Stimulated activated naive CD8-positive, alpha-beta T cell treated with anti-CD3 and anti-CD28 coated beads, Interleukin-15, amount 100 ng/mL, for 72 hours (primary cell): ENCODE measurements around the gene NANOS2.

Experiments
- ATAC-seq: fragments of 150-1000 bp; cut with Tn5 transposase; 2 replicates; pipeline ENCODE4 v1.10.0; 2021; ENCODE audit warnings: mild to moderate bottlenecking, moderate library complexity
- DNase-seq, 2 donors: peaks; one replicate each; pipeline ENCODE4 v3.0.0; 2021 to 2022
- H3K27ac Mint-ChIP-seq, 2 donors: one replicate each; pipeline ENCODE4 v1.8.0; 2022; ENCODE audit warnings: mild to moderate bottlenecking in 2 of 2, mixed read lengths in 2 of 2, moderate library complexity in 2 of 2
- H3K27me3 Mint-ChIP-seq: one replicate; pipeline ENCODE4 v1.8.0; 2022; ENCODE audit warnings: mixed read lengths
- H3K4me1 Mint-ChIP-seq: one replicate; pipeline ENCODE4 v1.8.0; 2022; ENCODE audit warnings: mild to moderate bottlenecking, mixed read lengths
- H3K4me3 Mint-ChIP-seq, 2 donors: one replicate each; pipeline ENCODE4 v1.8.0; 2022; ENCODE audit warnings: mild to moderate bottlenecking in 2 of 2, mixed read lengths in 2 of 2, moderate library complexity in 1 of 2
- H3K9me3 Mint-ChIP-seq, 2 donors: one replicate each; pipeline ENCODE4 v1.8.0; 2022; ENCODE audit warnings: mixed read lengths in 2 of 2

NANOS2 gene

DNA sequence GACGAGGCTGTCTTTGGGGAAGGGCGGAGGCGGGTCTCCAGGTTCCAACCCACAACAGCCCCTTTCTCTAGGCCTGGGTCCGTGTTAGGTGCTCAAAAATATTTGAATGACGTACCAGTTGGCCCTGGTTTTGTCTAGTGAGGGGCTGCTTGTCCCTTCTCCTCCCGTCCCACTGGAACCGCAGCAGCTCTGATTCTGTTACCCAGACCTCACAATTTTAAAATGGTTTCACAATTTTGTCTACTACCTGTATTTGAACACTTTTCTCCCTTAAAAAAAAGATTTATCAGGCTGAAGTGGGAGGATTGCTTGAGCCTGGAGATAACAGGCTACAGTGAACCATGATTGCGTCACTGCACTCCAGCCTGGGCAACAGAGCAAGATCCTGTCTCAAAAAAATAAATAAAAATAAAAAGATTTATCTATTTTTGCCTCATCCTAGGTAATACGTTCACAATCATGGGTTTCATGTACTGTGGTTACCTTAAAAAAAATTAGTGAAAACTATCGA lies 27.3 kb downstream of the NANOS2 start:
- Mint-ChIP-seq H3K27me3 (no peaks in the 10 kb centered on the region), H3K4me1 (peaks cover 28% of the 10 kb centered on the region), H3K9me3 (no peaks in the 10 kb centered on the region), H3K27ac (peak overlapping the region; percentile 90 to 99), H3K4me3 (peak overlapping the region; percentile 91 to 92)
- ATAC-seq (no peak), DNase-seq (no peak)

DNA sequence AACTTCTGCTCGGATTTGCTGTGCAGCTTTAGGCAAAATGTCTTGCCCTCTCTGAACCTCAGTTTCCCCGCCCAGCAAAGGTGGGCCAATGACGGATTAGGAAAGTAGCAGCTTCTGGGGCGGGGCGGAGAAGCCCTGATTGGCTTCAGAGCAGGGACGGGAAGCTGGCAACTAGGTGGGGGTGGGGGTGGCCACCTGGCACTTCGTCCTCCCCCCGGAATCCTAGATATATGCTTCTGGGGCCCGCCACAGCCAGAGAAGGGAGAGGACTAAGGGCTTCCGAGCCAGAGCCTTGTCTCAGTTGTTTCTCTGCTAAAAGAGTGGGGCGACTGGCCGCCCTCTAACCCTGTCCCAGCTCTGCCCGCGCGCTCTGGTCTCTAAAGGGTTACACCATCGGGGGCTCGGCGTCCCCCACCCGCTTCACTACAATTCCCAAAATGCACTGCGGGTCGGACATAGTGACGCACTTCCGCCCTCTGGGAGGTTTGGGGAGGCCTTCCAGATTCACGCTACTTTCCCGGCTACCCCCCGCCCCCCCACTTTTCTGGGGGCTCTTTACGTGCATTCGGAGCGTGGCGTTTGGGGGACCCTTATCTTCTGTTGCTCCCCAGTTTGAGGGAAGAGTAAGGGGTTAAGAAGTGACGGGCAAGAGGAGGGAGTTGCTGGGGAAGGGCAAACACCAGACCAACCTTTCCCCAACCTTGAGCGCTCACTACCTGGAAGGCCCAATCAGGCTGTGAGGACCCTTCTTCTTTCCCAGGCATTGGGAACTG lies 28.0 kb downstream of the NANOS2 start:
- Mint-ChIP-seq H3K4me3 (peak overlapping the region; percentile 91 to 92), H3K27ac (peak overlapping the region; percentile 90 to 99), H3K4me1 (peaks cover 34% of the 10 kb centered on the region), H3K9me3 (no peaks in the 10 kb centered on the region), H3K27me3 (no peaks in the 10 kb centered on the region)
- DNase-seq (peak; percentile 89 to 94), ATAC-seq (peak; percentile 86)

DNA sequence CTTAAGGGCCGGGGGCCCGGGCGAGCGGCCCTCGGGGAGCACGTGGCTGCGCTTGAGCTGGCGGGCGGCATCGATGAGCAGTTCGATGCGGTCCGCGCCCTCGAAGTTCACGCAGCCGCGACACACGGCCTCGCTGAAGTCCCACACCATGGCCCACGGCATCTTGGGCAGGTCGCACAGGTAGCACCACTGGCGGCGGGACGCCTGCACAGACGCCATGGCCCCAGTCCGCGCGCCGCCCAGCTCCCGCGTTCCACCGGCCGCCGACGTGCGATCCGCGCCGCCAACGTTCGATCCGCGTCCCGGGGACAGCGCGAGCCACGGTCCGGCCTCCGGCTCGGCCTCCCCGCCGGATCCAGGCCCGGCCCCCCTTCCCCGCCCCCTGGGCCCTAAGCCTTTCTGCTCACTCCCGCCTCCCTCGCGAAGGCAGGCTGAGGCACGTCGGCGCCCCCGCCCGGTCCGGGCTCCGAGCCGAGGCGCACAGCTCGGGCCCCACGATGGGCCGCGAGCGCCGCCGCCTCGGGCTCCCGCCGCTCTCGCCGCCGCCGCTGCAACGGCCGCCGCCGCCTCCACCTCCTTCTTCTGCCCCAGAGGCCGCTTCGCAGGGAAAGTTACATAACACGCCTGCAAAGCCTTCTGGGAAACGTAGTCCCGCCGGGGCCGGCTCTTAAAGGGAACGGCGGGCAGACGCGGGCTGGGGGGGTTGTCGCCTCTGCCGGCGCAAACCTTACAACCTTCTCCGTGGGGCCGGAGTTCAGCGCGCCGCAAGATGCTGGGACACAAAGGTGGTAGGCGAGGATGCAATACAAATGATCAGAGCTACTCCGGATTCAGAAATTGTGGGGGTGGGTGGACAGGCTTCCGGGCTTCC lies 28.8 kb downstream of the NANOS2 start, which contains the start of gene IRF2BP1:
IRF2BP1 (minus strand) TSS at position 586 of the 871 bp plus-strand sequence; CDS start at position 219, 367 bp downstream.
- peak; percentile 91 for DNase-seq
- Mint-ChIP-seq H3K4me1 (peaks cover 42% of the 10 kb centered on the region), H3K9me3 (no peaks in the 10 kb centered on the region), H3K4me3 (peak within 1 kb of the TSS; percentile 91 to 92), H3K27me3 (no peaks in the 10 kb centered on the region), H3K27ac (peak within 1 kb of the TSS; percentile 90 to 99)
- ATAC-seq, result peak; percentile 81

DNA sequence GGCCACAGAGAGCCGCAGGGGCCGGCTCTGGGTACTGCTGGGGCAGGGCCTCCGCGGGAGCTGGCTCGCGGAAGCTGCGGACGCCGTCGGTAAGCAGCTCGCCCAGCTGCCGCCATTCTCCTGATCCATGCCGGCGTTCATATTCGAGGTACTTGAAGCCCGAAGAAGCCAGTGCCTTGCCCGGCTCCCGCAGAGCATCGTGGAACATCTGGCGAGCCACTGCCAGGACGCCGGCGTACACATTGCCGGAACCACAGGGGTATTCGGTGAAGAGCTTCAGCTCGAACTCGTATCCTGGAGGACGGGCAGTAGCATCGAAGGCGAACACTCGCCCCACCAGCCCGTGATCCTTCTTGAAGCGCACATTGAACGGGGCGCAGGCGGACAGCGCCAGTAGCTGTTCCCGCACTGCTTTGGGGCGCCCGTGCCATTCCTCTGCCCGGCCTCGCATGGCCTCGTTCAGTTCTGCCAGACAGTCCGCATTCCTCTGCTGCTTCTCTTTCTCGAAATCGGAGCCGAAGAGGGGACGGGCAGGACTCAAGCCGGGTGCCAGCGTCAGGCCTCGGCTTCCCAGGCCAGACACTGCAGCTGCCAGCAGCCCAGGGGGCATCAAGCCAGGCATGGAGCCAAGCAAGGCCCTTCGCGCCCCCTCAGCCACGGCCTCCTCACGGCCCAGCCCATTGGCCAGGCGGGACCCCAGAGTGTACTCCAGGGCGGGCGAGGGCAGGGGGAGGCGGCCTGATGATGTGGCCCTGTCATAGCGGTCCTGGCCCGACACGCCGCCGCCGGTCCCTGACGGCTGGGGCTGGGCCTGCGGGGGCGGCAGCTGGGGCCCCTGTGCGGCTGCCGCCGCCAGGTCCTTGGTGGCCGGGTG lies 29.7 kb downstream of the NANOS2 start:
- H3K9me3 Mint-ChIP-seq, result no peaks in the 10 kb centered on the region
- H3K4me3 Mint-ChIP-seq, result peak overlapping the region; percentile 55 to 92
- H3K27ac Mint-ChIP-seq, result no peak overlapping the region
- H3K27me3 Mint-ChIP-seq, result no peaks in the 10 kb centered on the region
- ATAC-seq (peak; percentile 2), DNase-seq (peak; percentile 52 to 53)
- peaks cover 42% of the 10 kb centered on the region for H3K4me1 Mint-ChIP-seq

DNA sequence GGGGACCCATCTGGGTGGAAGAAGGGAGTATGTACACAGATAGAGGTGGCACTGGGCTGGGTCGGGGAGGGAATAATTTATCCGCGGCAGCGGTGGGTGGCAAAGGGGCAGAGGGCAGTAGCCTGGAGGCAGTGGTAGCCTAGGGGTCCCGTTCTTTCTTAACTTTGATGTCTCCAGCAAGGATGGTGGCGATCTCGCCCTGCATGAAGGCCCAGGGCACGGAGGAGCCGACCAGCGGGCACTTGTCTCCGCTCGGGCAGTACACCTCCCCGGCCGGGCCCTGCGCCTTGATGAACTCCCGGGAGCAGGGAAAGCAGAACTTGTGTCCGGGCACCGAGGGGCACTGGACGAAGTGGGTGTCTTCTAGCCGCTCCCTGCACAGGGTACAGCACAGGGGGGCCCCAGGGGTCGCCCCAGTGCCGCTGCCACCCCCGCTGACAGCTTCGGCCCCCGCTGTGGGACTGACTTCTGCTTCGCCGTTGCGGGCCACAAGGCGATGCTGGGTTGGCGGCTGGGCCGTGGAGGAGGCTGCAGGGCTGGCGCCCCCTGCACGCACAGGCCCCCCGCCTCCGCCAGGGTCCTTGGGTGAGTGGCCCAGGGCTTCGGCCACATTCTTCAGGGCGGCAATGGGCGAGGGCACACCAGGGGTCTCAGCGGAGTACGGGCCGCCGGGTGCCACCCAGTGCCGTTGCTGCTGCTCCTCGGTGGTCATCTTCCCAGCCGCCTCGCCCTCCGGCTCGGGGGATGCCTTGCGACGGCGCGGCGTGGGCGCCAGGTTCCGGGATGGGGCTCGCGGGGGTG lies 30.5 kb downstream of the NANOS2 start:
- H3K4me1 Mint-ChIP-seq, result peaks cover 42% of the 10 kb centered on the region
- peak overlapping the region; percentile 46 to 69 for H3K4me3 Mint-ChIP-seq
- H3K27ac Mint-ChIP-seq, result no peak overlapping the region
- no peak for DNase-seq
- ATAC-seq, result no peak
- no peaks in the 10 kb centered on the region for H3K27me3 Mint-ChIP-seq
- H3K9me3 Mint-ChIP-seq, result no peaks in the 10 kb centered on the region

DNA sequence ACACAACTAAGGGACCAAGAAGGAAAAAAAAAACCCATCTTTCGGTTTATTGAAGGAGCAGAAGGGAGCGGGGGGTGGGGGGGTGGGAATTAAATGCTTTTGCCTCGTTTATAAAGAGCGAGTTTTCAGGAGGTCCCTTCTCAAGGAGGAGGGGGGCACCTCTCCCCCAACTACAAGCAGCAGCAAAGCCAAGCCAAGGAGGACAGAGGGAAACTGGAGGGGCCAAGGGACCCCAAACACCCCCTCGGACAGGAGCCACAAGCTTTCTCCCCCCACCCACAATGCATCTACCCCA lies 31.0 kb downstream of the NANOS2 start:
- Mint-ChIP-seq H3K4me1 (peaks cover 44% of the 10 kb centered on the region), H3K27ac (peak overlapping the region in 1 of 2 donors; percentile 87), H3K27me3 (peaks cover 4% of the 10 kb centered on the region), H3K9me3 (no peaks in the 10 kb centered on the region), H3K4me3 (peak overlapping the region; percentile 69 to 82)
- no peak for DNase-seq
- no peak for ATAC-seq

DNA sequence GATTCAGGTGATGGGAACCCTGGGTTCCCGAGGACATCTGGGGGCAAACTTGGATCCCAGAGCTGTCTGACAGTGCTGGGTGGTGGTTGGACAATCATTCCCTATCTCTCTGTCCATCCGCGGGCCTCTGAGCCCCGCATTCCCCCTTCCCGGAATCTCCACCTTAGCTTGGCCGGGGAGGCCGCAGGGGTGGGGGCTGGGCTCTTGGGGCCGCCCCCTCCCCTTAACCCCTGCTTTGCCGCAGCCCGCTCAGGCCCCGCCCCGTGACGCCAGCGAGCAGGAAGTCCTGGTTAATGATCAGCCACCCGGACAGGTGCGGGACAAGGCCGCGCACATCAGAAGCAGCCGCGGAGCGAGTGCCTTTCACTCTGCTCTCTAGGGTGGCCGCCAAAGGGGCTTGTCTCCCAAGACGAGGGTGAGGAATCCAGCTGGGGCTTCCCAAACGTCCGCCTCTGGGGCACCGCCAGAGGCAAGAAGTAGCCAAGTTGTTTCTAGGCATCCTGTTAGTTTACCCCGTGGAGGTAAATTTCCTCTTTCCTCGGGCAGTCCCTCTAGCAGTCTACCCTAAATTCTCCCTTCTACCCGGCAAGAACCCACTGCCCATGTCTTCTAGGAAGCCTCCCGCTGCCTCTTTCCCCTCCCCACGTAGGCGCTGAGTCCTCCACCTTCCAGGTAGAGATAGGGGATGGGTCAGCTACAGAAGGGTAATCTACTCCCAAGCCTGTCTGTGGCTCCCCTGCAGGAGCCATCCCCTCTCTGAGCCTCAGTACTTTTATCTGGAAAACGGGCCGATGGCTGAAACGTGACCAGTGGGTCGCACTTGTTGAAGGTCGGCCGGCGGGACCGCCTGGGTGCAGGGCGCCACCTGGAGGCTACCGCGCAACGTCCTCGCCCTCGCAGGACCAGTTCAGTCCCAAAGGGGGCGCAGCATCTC lies 31.7 kb downstream of the NANOS2 start:
- peaks cover 50% of the 10 kb centered on the region for H3K4me1 Mint-ChIP-seq
- DNase-seq (peak; percentile 86 to 87), ATAC-seq (no peak)
- H3K27me3 Mint-ChIP-seq, result peaks cover 10% of the 10 kb centered on the region
- no peaks in the 10 kb centered on the region for H3K9me3 Mint-ChIP-seq
- H3K27ac Mint-ChIP-seq, result peak overlapping the region in 1 of 2 donors; percentile 87
- peak overlapping the region; percentile 69 to 82 for H3K4me3 Mint-ChIP-seq

DNA sequence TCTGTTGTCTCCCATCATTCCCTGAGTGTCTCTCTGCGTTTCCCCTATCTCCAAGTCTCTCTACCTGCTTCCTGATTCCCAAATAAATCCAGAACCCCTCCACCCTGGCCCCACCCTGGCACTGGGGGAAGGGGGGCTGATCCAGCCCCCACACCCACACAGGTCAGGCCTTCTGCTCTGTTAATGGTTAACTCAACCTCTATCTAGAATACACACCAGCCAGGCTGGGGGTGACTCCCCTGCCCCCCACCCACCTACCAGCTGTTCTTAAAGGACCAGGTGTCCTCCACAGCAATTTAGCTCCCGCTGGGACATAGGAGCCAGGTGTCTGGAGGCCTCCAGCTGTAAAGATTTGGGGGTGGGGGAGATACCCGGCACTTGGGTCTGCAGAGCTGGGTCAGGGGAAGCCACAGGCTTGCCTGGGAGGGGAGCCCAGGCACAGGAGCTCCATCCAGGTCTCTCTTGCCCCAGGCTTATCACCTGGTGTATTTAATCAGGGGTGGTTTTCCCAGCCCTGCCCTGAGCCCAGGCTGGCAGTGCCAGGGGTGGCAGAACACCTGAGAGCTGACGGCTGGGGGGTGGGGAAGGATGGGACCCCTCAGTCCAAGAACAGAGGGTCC lies 32.6 kb downstream of the NANOS2 start:
- peaks cover 49% of the 10 kb centered on the region for H3K4me1 Mint-ChIP-seq
- no peak for DNase-seq
- ATAC-seq, result no peak
- H3K9me3 Mint-ChIP-seq, result no peaks in the 10 kb centered on the region
- no peak overlapping the region for H3K4me3 Mint-ChIP-seq
- no peak overlapping the region for H3K27ac Mint-ChIP-seq
- peaks cover 19% of the 10 kb centered on the region for H3K27me3 Mint-ChIP-seq

DNA sequence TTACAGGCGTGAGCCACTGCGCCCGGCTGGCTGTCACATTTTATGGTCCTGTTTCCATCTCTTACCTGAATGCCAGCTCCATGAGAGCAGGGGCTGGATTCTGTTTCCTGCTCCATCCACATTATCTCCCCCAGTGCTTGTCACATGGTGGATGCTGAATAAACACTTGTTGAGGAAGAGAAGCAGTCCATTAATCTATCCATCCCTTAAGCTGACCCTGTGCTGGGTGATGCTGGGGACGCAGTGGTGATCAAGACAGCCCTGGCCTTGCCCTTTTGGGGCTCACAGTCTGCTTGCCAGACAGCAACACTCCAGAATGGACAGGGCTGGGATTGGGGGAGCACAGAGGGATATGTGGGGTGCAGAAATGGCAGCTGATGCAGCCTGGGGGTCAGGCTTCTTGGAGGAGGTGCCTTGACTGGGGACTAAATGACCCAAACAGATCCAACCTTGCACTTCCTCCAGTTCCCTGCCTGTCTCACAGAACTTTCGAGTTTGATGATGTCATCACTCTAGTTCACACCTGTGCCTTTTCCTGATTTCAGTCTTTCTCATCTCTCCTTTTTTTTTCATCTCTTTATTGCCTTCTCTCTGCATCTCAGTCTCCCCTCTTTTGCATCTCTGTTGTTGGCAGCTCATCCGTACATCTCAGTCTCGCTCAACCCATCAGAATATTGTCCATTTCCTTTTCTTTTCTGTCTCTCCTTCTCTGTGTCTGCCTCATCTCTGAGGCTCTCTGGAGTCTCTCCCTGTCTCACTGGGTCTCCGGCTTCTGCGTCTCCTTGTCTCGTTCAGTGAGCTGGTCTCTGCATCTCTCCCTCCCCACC lies 33.3 kb downstream of the NANOS2 start:
- Mint-ChIP-seq H3K4me3 (no peak overlapping the region), H3K27ac (no peak overlapping the region), H3K27me3 (peaks cover 21% of the 10 kb centered on the region), H3K9me3 (no peaks in the 10 kb centered on the region), H3K4me1 (peaks cover 49% of the 10 kb centered on the region)
- no peak for DNase-seq
- no peak for ATAC-seq

DNA sequence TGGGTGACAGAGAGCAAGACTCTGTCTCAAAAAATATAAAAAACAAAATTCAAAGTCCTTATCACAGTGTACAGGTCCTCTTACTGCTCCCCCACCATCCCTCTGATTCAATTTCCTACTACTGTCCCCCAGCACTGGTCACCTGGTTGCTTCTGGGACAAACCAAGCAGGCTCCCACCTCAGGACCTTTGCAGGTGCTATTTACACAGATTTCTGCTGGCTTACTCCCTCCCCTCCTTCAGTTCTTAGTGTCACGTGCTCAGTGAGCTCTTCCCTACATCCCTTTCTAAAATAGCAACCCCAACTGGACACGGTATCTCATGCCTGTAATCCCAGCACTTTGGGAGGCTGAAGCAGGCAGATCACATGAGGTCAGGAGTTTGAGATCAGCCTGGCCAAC lies 34.6 kb downstream of the NANOS2 start:
- Mint-ChIP-seq H3K27ac (no peak overlapping the region), H3K4me1 (peaks cover 51% of the 10 kb centered on the region), H3K4me3 (no peak overlapping the region), H3K9me3 (no peaks in the 10 kb centered on the region), H3K27me3 (peaks cover 35% of the 10 kb centered on the region)
- no peak for ATAC-seq
- DNase-seq, result no peak

DNA sequence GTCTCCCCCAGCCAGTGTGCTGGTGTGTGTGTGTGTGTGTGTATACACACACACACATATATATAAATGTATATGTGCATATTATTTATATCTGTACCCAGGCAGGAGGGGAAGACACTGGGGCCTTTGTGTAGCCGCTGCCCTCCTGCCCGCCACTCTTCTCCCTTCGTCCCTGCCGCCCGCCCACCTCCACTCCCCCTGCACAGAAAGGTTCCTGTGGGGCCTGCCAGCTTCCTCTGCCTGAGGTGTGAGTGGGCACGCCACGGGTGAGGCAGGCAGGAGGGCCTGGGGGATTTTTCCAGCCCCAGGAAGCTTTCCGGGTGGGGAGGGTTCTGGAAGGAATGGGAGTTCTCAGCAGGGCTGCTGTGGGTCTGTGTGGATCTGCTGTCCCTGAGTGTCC lies 35.5 kb downstream of the NANOS2 start:
- H3K4me1 Mint-ChIP-seq, result peaks cover 48% of the 10 kb centered on the region
- no peaks in the 10 kb centered on the region for H3K9me3 Mint-ChIP-seq
- DNase-seq, result no peak
- no peak for ATAC-seq
- no peak overlapping the region for H3K27ac Mint-ChIP-seq
- H3K27me3 Mint-ChIP-seq, result peaks cover 44% of the 10 kb centered on the region
- no peak overlapping the region for H3K4me3 Mint-ChIP-seq

DNA sequence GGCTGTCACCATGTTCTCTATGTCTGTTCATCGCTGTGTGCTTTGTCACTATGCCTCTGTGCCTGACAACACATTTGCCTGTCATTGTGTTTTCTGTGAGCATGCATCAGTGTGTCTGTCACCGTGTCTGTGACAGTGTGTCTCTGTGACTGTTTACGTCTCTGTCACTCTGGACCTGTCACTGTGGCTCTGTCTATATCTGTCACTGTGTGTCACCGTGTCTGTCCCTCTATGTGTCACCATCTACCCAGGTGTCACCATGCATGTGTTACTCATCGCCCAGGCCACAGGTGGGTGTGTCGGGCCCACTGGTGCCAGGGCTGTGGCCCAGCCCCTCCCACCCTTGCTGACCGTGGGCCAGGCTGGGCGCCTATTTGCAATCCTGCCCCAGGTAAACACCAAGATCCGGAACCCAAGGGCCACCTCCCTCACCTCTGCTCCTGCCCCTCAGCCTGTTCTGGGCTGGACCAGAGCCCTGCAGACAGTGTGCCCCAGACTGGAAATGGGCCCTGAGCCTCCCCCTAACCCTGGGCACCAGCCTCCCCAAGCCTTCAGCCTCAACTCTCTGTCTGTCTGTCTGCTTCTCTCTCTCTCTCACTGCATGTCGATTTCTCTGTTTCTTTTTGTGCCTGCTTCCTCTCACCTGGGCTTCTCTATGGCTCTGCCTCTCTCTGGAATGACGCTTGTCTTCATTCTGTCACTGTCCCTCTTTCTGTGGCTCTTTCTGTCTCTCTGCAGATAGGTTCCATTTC lies 36.4 kb downstream of the NANOS2 start:
- ATAC-seq, result peak; percentile 76
- DNase-seq, result no peak
- Mint-ChIP-seq H3K9me3 (no peaks in the 10 kb centered on the region), H3K4me3 (no peak overlapping the region), H3K27ac (no peak overlapping the region), H3K4me1 (peaks cover 39% of the 10 kb centered on the region), H3K27me3 (peaks cover 49% of the 10 kb centered on the region)
